Activated CD8-positive, alpha-beta T cell treated with anti-CD3 and anti-CD28 coated beads, Interleukin-2, amount 10 ng/mL, durations not matched to agents 7 days and 5 days (primary cell): Measurements from ENCODE around the gene ADRA2B. TPM values are rescaled to one million over a fixed set of nuclear protein-coding genes. Genes with fewer than 3 reads are reported as not detected.
"Not testable (repeated sequence)": the region's sequence is repeated elsewhere in the genome, so short reads cannot be mapped to it uniquely, and the experiment has no call there.

Source experiments
- ATAC-seq: fragments of 150-1000 bp; cut with Tn5 transposase; one replicate; pipeline ENCODE4 v1.10.0; 2021; ENCODE audit warnings: moderate library complexity
- CTCF ChIA-PET: fragments of 350-600 bp; sonication (Branson Sonifier 250); formaldehyde crosslinking; loops from one replicate; lab custom pipeline; 2021; ENCODE audit warnings: antibody characterized with exemption; lab: Charles Lee
- POLR2A ChIA-PET: fragments of 350-600 bp; sonication (Branson Sonifier 250); formaldehyde crosslinking; loops from one replicate; lab custom pipeline; 2021; ENCODE audit warnings: antibody characterized with exemption; lab: Charles Lee
- DNase-seq: peaks from one replicate; pipeline ENCODE4 v3.0.0-alpha.2; 2020
- H3K27ac Mint-ChIP-seq: one replicate; pipeline ENCODE4 v1.8.0; 2021; ENCODE audit warnings: mild to moderate bottlenecking, mixed read lengths
- H3K27me3 Mint-ChIP-seq: one replicate; pipeline ENCODE4 v1.8.0; 2021; ENCODE audit warnings: low read depth, mixed read lengths
- H3K36me3 Mint-ChIP-seq: one replicate; pipeline ENCODE4 v1.8.0; 2021; ENCODE audit warnings: low read depth, mixed read lengths
- H3K4me1 Mint-ChIP-seq: one replicate; pipeline ENCODE4 v1.8.0; 2021; ENCODE audit warnings: low read depth, mixed read lengths
- H3K4me3 Mint-ChIP-seq: one replicate; pipeline ENCODE4 v1.8.0; 2021; ENCODE audit warnings: mild to moderate bottlenecking, mixed read lengths
- H3K9me3 Mint-ChIP-seq: one replicate; pipeline ENCODE4 v1.8.0; 2022; ENCODE audit warnings: mixed read lengths; ENCODE audit not compliant: insufficient read depth
- total RNA-seq, 2 experiments: library from RNA; stranded (reverse); gene quantifications; one replicate each; pipeline ENCODE4 v1.2.3, GENCODE V29; 2021

ADRA2B gene
- total RNA-seq, 2 experiments from 2014 or later, result 0.08 TPM; not detected in 1

DNA sequence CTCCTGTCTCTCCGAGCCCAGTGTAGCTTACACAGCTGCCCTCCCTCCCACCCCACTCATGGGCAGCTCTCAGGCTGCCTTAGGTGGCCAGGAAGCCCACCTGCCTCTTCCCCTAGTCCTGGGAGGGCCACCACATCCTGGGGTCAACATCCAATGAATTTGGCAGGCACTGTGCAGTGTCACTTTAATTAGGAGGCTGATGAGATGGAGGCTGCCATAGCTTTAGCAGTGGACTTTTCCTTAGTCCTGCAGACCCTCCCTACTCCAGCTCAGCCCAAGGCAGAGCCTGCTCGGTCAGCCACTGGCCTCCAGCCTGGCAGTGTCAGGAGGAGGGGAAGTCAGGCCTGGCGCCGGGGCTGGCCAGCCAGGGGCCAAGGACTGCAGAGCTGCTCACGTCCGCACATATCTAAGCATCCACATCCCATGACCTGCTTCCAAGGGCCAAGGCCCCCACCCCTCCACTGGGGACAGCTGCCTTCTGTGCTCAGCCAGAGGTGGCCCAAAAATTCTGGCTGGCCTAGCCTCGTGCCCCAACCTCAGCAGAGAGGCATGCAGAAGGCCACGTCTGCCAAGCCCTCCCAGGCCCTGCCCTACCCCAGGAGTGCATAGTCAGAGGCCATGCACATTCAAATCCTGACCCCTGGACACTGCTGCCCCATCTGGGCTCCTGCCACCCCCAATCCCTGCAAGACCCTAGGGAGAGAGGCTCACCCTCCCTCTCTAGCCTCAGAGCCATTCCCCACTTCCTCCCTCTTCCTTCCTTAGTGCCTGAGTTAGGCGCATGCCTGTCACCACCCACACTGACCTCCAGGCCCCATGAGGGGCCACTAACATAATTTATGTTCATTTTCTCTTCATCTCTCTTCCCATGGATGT lies 33.1 kb downstream of the ADRA2B start:
- ChIA-PET CTCF (no interaction called here), POLR2A (no interaction called here)
- Mint-ChIP-seq H3K27me3 (peaks cover 13% of the 10 kb centered on the region), H3K36me3 (no peaks in the 10 kb centered on the region), H3K27ac (no peak overlapping the region), H3K4me1 (no peaks in the 10 kb centered on the region), H3K4me3 (no peak overlapping the region), H3K9me3 (no peaks in the 10 kb centered on the region)
- no peak for ATAC-seq
- DNase-seq, result no peak

DNA sequence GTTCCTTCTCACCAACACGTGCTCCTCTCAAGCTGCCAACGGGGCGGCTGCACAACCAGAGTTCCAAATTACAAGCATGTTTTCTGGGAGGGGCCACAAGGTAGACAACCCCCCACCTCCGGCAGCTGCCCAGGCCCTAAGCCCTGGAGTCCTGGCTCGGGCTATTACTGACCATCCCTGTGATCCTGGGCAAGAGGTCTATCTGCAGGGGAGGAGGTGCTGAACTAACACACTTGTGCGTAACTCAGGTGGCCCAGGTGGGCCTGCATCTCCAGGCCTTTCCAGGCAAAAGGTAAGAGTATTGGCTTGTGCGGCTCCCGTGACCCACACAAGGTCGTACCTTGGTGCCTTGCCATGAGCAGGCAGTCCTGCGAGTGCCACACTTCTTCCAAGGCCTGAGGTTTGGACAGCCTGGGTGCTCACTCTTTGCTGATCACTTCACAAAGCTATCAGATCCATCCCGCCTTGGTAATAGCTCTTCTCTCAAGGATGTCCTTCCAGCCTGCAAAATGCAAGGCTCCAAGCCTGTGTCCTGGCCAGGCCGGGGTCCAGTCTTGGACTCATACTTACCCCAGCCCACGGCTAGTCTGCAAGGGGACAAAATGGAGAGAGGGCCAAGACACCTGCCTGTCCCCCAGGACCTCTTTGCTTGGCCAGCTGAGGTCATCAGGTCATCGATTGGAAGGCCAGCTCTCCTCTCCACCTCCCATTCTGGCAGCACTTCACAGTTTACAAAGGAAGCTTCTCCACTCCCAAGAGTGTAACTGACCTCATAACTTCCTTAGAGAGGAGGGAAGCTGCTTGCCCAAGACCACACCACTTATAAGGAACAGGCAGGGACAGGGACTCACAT lies 33.9 kb downstream of the ADRA2B start:
- Mint-ChIP-seq H3K27ac (no peak overlapping the region), H3K27me3 (peaks cover 16% of the 10 kb centered on the region), H3K36me3 (no peaks in the 10 kb centered on the region), H3K4me1 (no peaks in the 10 kb centered on the region), H3K9me3 (no peaks in the 10 kb centered on the region), H3K4me3 (no peak overlapping the region)
- ATAC-seq (no peak), DNase-seq (no peak)
- ChIA-PET POLR2A (no interaction called here), CTCF (no interaction called here)

DNA sequence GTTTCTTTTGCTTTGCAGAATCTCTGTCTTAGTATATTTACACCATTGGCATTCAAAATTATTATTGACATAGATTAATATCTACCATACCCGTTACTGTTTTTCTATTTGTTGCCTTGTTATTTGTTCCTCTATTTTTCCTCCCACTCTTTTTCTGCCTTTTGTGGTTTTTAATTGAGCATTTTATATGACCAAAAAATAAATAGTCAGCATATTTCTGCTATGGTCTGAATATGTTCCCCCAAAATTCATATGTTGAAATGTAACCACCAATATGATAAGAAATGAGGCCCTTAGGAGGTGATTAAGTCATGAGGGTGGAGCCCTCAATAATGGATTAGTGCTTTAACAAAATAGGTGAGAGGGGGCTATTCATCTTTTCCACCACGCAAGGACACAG lies 35.3 kb downstream of the ADRA2B start:
- DNase-seq (no peak), ATAC-seq (no peak)
- Mint-ChIP-seq H3K27me3 (peaks cover 14% of the 10 kb centered on the region), H3K36me3 (no peaks in the 10 kb centered on the region), H3K9me3 (no peaks in the 10 kb centered on the region), H3K27ac (no peak overlapping the region), H3K4me1 (no peaks in the 10 kb centered on the region), H3K4me3 (no peak overlapping the region)
- CTCF ChIA-PET, result no interaction called here
- POLR2A ChIA-PET, result no interaction called here

DNA sequence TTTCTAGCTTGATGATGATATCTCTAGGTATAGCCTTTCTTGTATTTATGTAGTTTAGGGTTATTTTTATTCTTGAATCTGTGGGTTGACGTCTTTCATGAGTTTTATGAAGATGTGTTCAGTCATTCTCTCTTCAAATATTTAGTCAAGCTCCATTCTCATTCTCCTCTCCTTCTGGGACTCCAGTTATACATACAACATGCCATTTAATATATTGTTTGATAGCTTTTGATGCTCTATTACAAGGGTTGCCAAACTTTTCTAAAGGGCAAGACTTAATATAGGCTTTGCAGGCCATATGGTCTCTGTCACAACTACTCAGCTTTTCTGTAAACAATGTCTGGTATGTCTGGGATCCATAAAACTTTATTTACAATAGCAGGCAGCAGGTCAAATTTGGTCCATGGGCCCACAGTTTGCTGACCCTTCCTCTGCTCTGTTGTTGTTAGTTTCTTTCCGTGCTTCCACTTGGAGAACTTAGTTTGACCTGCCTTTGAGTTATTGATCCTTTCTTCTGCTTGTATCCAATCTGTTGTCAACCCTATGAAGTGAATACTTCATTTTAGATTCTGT lies 41.1 kb downstream of the ADRA2B start:
- ATAC-seq (no peak), DNase-seq (no peak)
- CTCF ChIA-PET, result interaction anchor here (0.9 to 1.3 kb wide), 2 partner anchors 16 to 42 kb away, joined by 3 to 7 read pairs; no protein-coding TSS in a partner anchor
- Mint-ChIP-seq H3K27ac (no peak overlapping the region), H3K36me3 (no peaks in the 10 kb centered on the region), H3K4me1 (no peaks in the 10 kb centered on the region), H3K27me3 (peaks cover 12% of the 10 kb centered on the region), H3K4me3 (no peak overlapping the region), H3K9me3 (no peaks in the 10 kb centered on the region)
- POLR2A ChIA-PET, result no interaction called here

DNA sequence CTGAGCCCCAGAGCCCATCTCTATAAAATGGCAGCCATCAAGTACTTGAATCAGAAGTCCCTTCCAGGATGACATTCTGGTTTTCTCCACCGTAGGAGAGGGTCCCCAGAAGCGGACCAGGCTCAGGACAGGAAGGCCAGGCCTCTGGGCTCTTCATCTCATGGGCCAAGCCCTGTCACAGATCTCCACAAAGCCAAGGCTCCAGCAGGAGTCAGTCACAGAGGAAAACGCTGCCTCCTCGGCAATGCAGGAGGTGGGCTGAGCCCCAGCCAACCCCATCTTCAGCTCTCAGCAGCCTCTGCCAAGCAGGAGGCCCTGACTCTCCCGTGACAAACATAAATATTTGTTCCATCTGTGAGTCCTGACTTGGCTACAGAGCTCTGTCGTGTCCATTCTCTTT lies 42.2 kb downstream of the ADRA2B start:
- no peak for ATAC-seq
- DNase-seq, result no peak
- H3K27ac Mint-ChIP-seq, result no peak overlapping the region
- ChIA-PET CTCF (interaction anchor here (1.3 kb wide), 2 partner anchors 43 to 65 kb away, joined by 3 to 7 read pairs; no protein-coding TSS in a partner anchor), POLR2A (no interaction called here)
- no peaks in the 10 kb centered on the region for H3K9me3 Mint-ChIP-seq
- peaks cover 5% of the 10 kb centered on the region for H3K27me3 Mint-ChIP-seq
- H3K4me3 Mint-ChIP-seq, result no peak overlapping the region
- H3K4me1 Mint-ChIP-seq, result no peaks in the 10 kb centered on the region
- no peaks in the 10 kb centered on the region for H3K36me3 Mint-ChIP-seq

DNA sequence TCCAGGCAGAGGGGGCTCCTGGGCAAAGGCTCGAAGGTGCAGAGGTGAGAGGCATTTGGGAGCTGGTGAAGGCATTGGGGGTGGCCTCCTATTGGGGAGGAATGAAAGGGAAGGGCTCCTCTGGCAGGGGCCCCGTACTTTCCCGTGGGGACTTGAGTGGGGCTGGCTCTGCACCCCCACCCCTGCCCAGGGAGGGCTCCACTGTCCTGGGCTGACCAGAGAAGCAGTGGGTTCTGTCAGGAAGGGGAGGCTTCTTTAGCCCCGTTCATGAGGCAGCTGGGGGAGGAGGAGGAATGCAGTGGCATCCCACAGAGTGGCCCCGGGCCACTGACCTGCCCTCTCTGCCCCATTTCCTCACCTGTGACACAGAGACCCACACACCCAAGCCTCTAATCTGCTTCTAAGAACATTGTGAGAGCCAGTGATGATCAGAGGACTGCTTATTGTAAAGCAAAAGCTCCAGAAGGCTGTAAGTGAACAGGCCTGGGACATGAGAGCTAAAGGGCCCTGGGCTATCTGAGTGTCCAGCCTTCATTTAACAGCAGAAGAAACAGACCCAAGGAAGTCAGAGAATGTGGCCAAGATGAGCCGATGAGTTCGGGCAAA lies 43.1 kb downstream of the ADRA2B start:
- Mint-ChIP-seq H3K27ac (no peak overlapping the region), H3K4me1 (no peaks in the 10 kb centered on the region), H3K4me3 (no peak overlapping the region), H3K27me3 (peaks cover 5% of the 10 kb centered on the region), H3K36me3 (no peaks in the 10 kb centered on the region), H3K9me3 (no peaks in the 10 kb centered on the region)
- ATAC-seq, result no peak
- ChIA-PET POLR2A (no interaction called here), CTCF (interaction anchor here (1.3 kb wide), 1 partner anchor 66 kb away, joined by 3 read pairs; no protein-coding TSS in a partner anchor)
- no peak for DNase-seq

DNA sequence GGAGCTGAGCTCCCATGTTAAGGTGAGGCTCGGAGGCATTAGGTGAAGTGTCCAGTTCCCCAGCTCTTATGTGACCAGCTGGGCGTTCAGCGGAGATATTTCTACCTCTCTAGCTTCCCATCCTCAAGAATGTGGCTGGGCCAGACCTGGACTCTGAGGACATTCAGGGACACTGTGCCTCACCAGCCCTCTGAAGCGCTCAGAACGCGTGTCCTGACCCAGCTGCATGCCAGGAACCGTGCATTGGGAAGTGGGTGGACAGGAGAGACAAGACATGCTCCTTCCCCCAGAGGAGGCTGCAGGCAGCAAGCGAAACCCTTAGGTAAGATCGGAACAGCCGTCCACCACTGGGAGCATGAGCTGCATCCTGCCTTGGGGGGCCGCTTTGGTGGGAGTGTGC lies 43.6 kb downstream of the ADRA2B start:
- H3K36me3 Mint-ChIP-seq, result no peaks in the 10 kb centered on the region
- POLR2A ChIA-PET, result no interaction called here

DNA sequence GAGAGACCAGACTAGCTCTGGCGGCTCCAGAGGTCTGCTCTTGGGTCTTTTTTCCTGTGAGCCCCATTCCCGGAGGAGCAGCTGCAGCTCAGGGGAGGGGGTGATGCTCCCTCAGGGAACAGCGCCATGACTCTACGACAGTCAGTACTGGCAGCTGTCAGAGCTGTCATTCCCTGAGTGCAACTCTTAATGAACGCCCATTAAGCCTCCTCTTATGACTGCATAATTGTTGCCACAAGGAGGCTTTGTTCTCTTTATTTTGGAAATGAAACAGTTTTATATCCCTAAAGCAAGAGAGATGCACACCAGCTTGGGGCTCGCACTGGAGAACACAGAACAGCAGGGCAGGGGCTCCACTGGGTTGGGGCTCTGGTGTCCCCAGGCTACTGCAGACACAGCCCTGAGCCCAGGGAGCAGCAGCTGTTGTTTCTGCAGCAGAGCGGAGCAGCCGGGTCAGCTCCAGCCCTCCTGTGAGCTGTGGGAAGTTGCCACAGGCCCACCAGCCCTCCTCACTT lies 44.3 kb downstream of the ADRA2B start:
- ATAC-seq, POLR2A ChIA-PET, H3K36me3 Mint-ChIP-seq, H3K4me3 Mint-ChIP-seq, H3K4me1 Mint-ChIP-seq, H3K27ac Mint-ChIP-seq, H3K27me3 Mint-ChIP-seq, H3K9me3 Mint-ChIP-seq, CTCF ChIA-PET, DNase-seq: not testable (repeated sequence)

More for the DNA sequence above, 43.6 kb downstream of the ADRA2B start:
- CTCF ChIA-PET, result no interaction called here
- Mint-ChIP-seq H3K4me1 (no peaks in the 10 kb centered on the region), H3K27ac (no peak overlapping the region), H3K27me3 (peaks cover 5% of the 10 kb centered on the region), H3K4me3 (no peak overlapping the region), H3K9me3 (no peaks in the 10 kb centered on the region)
- no peak for ATAC-seq
- DNase-seq, result no peak

DNA sequence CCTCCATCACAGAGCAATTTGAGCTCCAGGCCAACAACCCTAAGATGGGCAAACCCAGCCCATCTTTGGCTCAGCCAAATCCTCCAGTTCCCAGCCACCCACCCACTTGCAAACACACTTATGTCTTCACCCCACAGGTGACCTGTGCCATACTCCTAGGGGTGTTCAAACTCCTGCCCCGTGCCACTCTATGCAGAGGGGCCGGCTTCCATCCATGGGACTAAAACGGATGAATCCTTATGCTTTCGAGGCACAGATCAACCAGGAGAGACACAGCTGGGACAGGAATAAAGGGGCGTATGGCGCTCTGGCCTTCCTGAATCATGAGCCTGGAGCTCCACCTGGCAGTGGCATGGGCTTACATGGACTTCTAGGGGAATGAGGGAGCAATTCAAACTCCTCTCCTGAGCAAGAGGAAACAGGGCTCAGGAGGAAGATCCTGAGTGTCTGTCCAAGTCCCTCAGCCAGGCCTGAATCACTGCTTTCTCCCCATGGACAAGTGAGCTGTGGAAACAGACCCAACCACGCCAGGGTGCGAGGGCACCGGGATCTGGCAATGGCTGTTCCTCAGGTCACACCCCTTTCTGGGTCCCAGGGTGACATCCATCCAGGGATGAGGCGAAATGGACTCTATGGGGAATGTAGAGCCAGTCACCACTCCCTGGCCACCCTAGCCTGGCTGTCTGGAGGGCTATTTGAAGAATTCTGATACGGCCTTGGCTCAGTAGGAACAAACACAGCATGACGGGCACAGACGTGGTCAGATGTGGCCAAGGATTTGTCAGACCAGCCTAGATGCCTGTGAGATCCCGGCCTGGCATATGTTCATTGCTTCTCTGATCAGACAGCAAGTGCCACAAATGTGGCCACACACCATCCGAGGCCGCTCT lies 45.0 kb downstream of the ADRA2B start:
- CTCF ChIA-PET, DNase-seq, H3K27me3 Mint-ChIP-seq, H3K4me1 Mint-ChIP-seq, POLR2A ChIA-PET, ATAC-seq, H3K36me3 Mint-ChIP-seq, H3K9me3 Mint-ChIP-seq, H3K4me3 Mint-ChIP-seq, H3K27ac Mint-ChIP-seq: not testable (repeated sequence)

DNA sequence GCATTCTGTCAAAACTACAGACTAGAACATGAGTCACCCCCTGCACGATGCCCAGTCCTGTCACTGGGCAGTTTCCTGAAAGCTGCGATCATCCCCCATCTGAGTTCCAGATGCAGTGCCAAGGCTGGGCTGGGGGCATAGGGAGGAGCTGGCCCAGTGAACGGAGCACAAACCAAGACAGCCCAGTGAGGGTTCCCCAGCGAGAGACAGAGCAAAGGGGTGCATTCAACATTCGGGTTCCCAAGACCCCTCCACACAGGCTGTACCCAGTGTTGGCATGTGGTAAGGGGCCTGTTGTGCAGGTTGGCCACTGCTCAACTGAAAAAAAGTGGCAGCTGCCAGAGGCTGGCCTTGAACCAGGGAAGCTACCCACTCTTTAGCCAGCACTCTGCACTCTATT lies 46.0 kb downstream of the ADRA2B start:
- CTCF ChIA-PET, ATAC-seq, H3K4me3 Mint-ChIP-seq, H3K36me3 Mint-ChIP-seq, H3K27me3 Mint-ChIP-seq, H3K9me3 Mint-ChIP-seq, H3K27ac Mint-ChIP-seq, H3K4me1 Mint-ChIP-seq, DNase-seq, POLR2A ChIA-PET: not testable (repeated sequence)

DNA sequence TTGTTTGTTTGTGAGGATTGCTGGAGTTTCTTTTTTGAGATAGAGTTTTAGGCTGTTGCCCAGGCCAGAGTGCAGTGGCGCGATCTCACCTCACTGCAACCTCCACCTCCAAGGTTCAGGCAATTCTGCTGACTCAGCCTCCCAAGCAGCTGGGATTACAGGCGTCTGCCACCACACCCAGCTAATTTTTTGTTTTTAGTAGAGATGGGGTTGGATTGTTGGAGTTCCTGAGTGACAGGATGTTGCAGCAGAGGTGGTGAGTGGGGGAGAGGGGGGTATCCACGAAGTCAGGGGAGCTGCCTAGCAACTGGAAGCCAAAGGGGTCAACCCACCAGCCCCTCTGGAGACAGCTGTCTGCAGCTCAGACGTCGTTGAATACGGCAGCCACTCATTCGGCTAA lies 46.5 kb downstream of the ADRA2B start:
- CTCF ChIA-PET, H3K9me3 Mint-ChIP-seq, ATAC-seq: not testable (repeated sequence)

More for the DNA sequence above, 46.5 kb downstream of the ADRA2B start:
- POLR2A ChIA-PET, DNase-seq, H3K4me3 Mint-ChIP-seq, H3K27ac Mint-ChIP-seq, H3K27me3 Mint-ChIP-seq, H3K4me1 Mint-ChIP-seq, H3K36me3 Mint-ChIP-seq: not testable (repeated sequence)
